ENCODE measurements around the gene SETBP1.

- no peak for TF ChIP-seq CTCF (IDR thresholded peaks at IDR 0.05; ENCODE audit: low read length)
- no peak for TF ChIP-seq EZH2 (IDR thresholded peaks at IDR 0.05; ENCODE audit: borderline replicate concordance, low read length)
Observed at GRCh38 chr18:44702594-44702993, 21.9 kb downstream of the SETBP1 start.
